B cell (primary cell): ENCODE results near the gene SIPA1L3.

Experiments used
- CTCF ChIP-seq: fragments of 200-600 bp; IDR thresholded peaks from one replicate; pipeline ENCODE4 v1.8.0; 2022; ENCODE audit warnings: antibody characterized with exemption, mild to moderate bottlenecking
- EZH2 ChIP-seq: IDR thresholded peaks from 2 replicates; pipeline ENCODE4 v1.6.1; 2012; ENCODE audit warnings: borderline replicate concordance, low read depth, mild to moderate bottlenecking, moderate library complexity, low read length; ENCODE audit not compliant: insufficient read depth, poor library complexity, severe bottlenecking

- TF ChIP-seq CTCF (no peak), EZH2 (no peak)
Observed at GRCh38 chr19:38250821-38251563, 344.0 kb downstream of the SIPA1L3 start.
